ENCODE data around the gene DNAH10. TPM values are rescaled to one million over a fixed set of nuclear protein-coding genes. Genes with fewer than 3 reads are reported as not detected.
A peak's percentile ranks its signal among the peaks of the same experiment; 100 is the strongest.
"Not testable (repeated sequence)": the region's sequence is repeated elsewhere in the genome, so short reads cannot be mapped to it uniquely, and the experiment has no call there.

Gene DNAH10
- total RNA-seq, 1 donor from 2014 or later, result 0.22 TPM

- intact Hi-C loops (cut with DNase I), result no loop called here
- DNase-seq (ENCODE audit: missing footprints) (peak; percentile 47), ATAC-seq (no peak)
Observed at GRCh38 chr12:123936956-123937706, 175.0 kb downstream of the DNAH10 start.

DNA sequence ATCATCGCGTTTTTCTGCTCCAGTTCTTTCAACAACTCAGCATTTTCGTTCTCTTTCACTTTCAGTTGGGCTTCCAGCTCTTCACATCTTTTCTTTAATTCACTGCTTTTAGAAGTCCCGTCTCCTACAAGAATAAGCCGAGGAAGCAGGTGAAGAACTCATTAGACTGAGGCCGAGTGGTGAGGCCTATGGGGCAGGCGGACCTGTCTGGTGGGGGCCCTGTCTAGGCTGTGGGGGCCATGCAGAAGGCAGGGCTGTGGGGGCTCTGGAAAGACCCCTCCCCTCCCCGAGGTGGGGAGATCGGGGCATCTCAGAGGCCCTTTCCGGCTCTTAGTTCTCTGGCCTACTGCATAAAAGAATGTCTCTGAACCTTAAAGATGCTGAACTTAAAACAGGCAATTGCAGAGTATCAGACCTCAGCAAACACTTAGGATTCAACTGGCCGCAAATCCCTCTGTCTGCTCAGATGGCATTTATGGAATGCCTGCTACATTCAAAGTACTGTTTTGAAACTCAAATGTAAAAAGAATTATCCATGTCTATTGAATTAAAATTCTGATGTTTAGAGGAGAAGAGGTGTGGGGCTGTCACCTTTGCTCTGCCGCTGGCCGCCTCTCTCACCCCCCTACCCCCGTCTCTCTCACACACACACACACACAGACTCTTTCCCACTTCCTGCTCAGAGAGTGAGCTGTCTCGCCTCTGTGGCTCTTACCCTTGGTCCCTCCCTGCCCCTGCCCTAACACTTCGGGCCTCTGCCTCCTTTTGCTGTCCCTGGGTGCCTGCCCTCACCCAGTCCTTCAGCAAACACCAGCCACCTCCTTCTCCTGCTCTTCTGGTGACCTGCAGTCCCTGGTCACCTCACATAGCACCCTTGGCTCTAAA is 175.8 kb downstream of the DNAH10 start:
- ATAC-seq (peak; percentile 17), DNase-seq (ENCODE audit: missing footprints) (peak; percentile 23)
- intact Hi-C loops (cut with DNase I), result no loop called here

GRCh38 chr12:123938679-123939480 is 176.8 kb downstream of the DNAH10 start:
- ATAC-seq (no peak), DNase-seq (ENCODE audit: missing footprints) (peak; percentile 57)
- intact Hi-C loops (cut with DNase I), result no loop called here

DNA sequence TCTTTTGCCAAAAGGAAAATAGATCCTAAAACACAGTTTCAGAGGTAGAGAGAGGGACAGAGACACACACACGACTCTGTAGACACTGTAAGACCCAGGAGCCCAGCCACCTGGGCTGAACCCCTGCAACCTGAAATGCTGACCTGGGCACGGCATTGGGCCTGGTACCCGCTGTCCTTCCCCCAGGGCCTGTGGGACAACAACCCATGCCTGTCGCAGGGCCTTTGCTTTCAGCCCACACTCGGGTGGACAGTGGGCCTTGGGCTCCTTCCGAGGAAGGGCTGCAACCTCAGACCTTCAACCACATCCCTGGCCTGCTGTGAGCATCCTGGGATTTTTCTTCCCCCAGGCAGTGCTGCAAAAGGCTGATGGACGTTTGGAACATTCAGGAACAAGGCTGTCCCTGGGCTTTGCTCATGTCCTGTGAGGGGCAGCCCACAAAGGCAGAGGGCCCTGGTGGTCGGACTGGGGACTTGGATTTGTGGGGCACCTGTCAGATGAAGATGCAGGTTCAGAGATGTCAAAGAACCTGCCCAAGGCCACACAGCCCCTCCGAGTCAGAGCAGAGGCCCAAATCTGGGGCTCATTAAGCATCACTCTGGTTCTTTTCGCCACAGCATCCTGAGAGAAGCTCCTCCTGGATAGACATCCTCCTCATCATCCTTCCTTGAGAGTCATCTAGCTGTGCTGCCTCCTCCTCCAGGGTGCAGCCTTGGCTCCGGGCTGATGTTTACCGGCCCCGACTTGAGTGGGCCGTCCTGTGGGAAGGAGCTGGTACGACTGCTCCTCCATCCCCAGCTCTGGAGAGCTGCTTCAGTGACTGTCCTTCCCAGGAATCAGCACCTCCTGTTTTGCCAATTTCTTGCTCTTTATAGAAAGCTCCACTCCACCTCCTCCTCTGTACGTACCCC is 177.9 kb downstream of the DNAH10 start:
- intact Hi-C loops (cut with DNase I), result no loop called here
- DNase-seq (ENCODE audit: missing footprints) (peak; percentile 52), ATAC-seq (no peak)

DNA sequence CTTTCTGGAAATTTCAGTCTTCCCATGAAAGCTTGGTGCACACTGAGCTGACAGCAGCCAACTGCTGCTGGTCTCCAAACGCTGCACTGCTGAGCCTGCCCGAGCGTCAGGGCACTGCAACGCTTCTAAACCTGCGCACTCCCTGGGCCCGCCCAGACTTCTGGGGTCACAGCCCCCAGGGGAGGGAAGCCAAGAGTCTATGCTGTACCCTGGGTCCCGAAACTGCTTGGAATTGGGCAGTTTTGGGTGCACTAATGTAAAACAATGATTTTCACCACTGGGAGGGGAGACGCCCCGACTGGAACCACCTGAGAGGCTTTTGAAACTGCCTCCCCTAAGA is 178.5 kb downstream of the DNAH10 start:
- peak; percentile 30 for DNase-seq (ENCODE audit: missing footprints)
- no peak for ATAC-seq
- intact Hi-C loops (cut with DNase I), result no loop called here

DNA sequence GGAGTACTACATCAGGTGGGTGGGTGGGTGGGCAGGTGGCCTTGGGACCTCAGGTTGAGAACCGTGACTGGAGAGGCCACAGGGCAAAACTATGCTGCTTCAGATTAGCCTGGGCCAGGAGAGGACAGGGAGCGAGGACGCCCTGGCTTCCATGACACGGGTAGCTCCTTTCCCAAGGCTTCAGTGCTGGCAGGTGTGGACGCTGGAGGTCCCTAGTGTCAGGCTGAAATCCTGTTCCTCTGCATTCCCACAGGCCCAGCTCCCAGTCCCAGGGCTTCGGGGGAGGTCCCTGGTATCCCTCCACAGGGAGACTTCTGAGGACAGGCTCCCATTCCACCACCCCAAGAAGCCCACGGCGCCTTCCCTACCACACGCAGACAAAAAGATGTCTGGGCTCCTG is 178.9 kb downstream of the DNAH10 start:
- ATAC-seq (no peak), DNase-seq (ENCODE audit: missing footprints) (no peak)
- intact Hi-C loops (cut with DNase I), result no loop called here

- ATAC-seq (no peak), DNase-seq (ENCODE audit: missing footprints) (peak; percentile 71)
- intact Hi-C loops (cut with DNase I), result no loop called here
Observed at GRCh38 chr12:123941624-123942237, 179.6 kb downstream of the DNAH10 start.

GRCh38 chr12:123942238-123942653 is 180.1 kb downstream of the DNAH10 start:
- ATAC-seq (no peak), DNase-seq (ENCODE audit: missing footprints) (no peak)
- intact Hi-C loops (cut with DNase I), result no loop called here

DNA sequence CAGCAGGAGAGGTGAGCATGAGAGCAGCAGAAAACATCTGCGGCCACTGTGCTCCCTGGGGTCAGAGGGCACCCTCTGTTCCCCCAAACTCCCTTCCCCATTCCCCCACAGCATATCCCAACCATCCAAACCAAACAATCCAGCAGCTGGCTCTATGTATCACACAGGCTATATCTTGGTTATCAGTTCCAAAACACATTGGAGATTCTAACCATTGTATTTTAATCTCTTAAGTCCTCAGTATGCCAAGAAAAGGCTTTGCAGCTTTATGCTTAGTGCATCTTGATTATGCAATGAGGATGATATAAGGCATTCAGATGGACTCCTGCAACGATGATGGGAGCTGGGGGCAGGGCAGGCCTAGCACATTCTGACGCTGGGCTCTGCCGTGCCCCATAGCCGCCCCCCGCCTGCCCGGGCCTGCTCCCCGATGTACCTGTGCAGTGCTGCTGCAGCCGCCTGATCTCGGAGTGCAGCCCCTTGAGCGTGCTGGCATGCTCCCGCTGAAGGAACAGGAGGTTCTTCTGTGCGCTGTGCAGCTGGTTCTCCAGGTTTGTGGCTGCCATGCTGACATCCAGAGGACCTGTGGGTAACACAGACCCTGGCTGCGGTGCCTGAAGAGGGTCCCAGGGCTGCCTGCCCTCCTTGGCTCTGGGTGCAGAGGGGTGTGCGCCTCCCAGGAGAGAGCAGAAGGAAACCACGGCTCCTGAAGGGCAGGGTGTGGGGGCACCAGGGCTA is 181.0 kb downstream of the DNAH10 start:
- ATAC-seq (no peak), DNase-seq (ENCODE audit: missing footprints) (peak; percentile 42)
- intact Hi-C loops (cut with DNase I), result no loop called here

DNA sequence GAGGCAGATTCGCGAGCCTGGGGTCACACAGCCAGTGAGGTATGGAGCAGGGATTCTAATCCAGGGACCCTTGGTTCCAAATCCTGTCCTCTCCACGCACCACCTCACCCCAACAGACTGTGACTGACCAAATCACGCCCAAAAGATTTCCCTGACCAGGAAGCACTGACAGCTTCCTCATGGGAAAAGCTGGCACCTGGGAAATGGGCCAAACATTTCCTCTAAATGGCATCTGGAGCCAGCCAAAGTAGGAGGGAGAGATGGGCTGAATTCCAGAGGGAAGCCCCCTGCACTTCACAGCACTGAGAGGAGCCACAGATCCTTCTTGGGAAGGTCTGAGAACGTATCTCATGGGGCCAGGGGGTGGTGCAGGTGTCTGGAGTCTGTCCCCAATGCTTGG is 181.7 kb downstream of the DNAH10 start:
- DNase-seq (ENCODE audit: missing footprints) (peak; percentile 59), ATAC-seq (no peak)
- intact Hi-C loops (cut with DNase I), result no loop called here

- DNase-seq (ENCODE audit: missing footprints) (no peak), ATAC-seq (no peak)
- intact Hi-C loops (cut with DNase I), result no loop called here
Observed at GRCh38 chr12:123944696-123945095, 182.6 kb downstream of the DNAH10 start.

DNA sequence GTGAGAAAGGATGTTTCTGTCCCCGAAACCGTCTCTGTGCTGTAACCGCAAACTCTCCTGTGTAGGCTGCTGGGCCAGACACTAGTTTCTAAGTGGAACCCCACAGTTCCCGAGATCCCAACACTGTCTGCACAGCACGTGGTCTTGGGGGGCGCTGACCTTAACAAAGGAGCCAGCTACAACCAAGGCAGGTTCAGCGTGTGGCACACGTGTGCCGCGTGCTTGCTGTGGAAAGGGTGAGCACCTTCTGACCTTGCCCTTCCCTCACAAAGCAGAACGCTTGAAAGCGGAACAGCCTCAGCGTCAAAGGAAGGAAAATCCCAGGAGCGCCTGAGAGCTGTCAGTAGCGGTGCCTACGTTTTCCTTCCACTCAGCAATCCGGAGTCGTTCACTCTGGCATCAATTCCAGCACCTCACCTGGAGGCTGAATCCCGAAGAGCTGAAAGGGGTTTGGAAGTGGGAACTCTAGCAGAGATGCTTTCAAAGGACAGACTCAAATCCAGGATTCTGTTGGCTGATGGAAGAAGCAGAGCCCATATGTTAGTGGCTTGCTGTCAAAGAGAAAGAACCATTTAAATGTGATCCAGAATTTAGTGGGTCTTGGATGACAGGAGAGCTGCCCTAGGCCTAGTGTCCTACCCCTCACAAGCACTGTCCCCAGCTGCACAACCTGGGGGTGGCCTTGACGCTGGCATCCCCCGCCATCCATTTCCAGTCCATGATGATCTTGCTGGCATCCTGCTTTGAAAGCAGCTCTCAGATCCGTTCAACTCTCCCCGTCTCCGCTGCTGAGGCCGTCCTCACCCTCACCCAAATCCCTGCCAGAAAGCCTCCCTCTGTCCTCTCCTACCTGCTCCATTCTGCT is 183.4 kb downstream of the DNAH10 start:
- ATAC-seq (peak; percentile 4), DNase-seq (ENCODE audit: missing footprints) (no peak)
- intact Hi-C loops (cut with DNase I), result no loop called here

DNA sequence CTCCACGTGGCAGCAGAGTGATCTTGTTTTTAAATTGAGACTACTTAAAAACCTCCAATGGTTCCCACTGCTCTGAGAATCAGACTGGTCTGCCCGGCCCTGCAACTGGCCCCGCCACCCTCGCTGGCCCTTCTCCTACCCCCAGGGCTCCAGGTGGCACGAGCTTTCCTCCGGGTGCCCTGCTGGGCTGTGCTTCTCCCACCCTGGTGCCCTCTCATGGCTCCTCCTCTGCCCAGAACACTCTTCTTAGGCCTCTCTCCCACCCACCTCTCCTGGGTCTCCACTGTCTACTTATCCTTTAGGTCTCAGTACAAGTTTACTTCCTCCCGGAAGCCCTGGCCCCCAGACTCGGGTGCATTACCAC is 184.0 kb downstream of the DNAH10 start:
- intact Hi-C loops (cut with DNase I), result no loop called here
- DNase-seq (ENCODE audit: missing footprints) (no peak), ATAC-seq (peak; percentile 9)

GRCh38 chr12:123946516-123947505 is 184.7 kb downstream of the DNAH10 start:
- peak; percentile 73 for ATAC-seq
- DNase-seq (ENCODE audit: missing footprints), result peak; percentile 68
- intact Hi-C loops (cut with DNase I), result not testable (repeated sequence)

DNA sequence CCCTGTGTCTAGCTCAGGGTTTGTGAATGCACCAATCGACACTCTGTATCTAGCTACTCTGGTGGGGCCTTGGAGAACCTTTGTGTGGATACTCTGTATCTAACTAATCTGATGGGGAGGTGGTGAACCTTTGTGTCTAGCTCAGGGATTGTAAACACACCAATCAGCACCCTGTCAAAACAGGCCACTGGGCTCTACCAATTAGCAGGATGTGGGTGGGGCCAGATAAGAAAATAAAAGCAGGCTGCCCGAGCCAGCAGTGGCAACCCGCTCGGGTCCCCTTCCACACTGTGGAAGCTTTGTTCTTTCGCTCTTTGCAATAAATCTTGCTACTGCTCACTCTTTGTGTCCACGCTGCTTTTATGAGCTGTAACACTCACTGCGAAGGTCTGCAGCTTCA is 185.4 kb downstream of the DNAH10 start:
- intact Hi-C loops (cut with DNase I), result not testable (repeated sequence)

More for the DNA sequence above, 185.4 kb downstream of the DNAH10 start:
- not testable (repeated sequence) for ATAC-seq; DNase-seq (ENCODE audit: missing footprints)

Data from Right ventricle myocardium inferior (tissue), 1 donor.